Measurements from ENCODE around the gene DTX3. TPM values are rescaled to one million over a fixed set of nuclear protein-coding genes. Genes with fewer than 3 reads are reported as not detected.

The DTX3 gene
- polyA plus RNA-seq, 1 donor from 2014 or later = 141 TPM

GRCh38 chr12:57592551-57593165, 12.0 kb upstream of the DTX3 start:
- no peaks in the 10 kb centered on the region for H3K36me3 ChIP-seq (ENCODE audit: insufficient read depth, low read length)
- H3K79me2 ChIP-seq (replicated peaks; ENCODE audit: insufficient read depth, low read length) = peaks cover 2% of the 10 kb centered on the region
- H3K4me2 ChIP-seq (ENCODE audit: low read length) = peak overlapping the region; percentile 94
- H2AFZ ChIP-seq (ENCODE audit: low read depth, low read length) = no peak overlapping the region
- no peaks in the 10 kb centered on the region for H3F3A ChIP-seq (ENCODE audit: insufficient read depth, low read length, poor library complexity, severe bottlenecking)
- no peak overlapping the region for H3K27ac ChIP-seq (ENCODE audit: low read length)
- H3K9me3 ChIP-seq (ENCODE audit: low read length) = no peaks in the 10 kb centered on the region
- no peaks in the 10 kb centered on the region for H3K27me3 ChIP-seq (ENCODE audit: insufficient read depth, low read depth, low read length)
- H4K20me1 ChIP-seq (ENCODE audit: insufficient read depth) = no peaks in the 10 kb centered on the region
- H3K4me3 ChIP-seq (ENCODE audit: low read length) = peak overlapping the region; percentile 96
- no peak overlapping the region for H3K9ac ChIP-seq (ENCODE audit: low read length)
- no peak for TF ChIP-seq MXI1 (conservative IDR thresholded peaks at IDR 0.05; ENCODE audit: poor library complexity, severe bottlenecking)
- TF ChIP-seq, protein P1, sequence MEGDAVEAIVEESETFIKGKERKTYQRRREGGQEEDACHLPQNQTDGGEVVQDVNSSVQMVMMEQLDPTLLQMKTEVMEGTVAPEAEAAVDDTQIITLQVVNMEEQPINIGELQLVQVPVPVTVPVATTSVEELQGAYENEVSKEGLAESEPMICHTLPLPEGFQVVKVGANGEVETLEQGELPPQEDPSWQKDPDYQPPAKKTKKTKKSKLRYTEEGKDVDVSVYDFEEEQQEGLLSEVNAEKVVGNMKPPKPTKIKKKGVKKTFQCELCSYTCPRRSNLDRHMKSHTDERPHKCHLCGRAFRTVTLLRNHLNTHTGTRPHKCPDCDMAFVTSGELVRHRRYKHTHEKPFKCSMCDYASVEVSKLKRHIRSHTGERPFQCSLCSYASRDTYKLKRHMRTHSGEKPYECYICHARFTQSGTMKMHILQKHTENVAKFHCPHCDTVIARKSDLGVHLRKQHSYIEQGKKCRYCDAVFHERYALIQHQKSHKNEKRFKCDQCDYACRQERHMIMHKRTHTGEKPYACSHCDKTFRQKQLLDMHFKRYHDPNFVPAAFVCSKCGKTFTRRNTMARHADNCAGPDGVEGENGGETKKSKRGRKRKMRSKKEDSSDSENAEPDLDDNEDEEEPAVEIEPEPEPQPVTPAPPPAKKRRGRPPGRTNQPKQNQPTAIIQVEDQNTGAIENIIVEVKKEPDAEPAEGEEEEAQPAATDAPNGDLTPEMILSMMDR (IDR thresholded peaks at IDR 0.05; ENCODE audit: poor library complexity, severe bottlenecking) = no peak
- no peak for TF ChIP-seq SMC3 (conservative IDR thresholded peaks at IDR 0.05; ENCODE audit: poor library complexity)
- no peak for TF ChIP-seq POLR2AphosphoS5 (IDR thresholded peaks at IDR 0.05)
- TF ChIP-seq TAF1 (IDR thresholded peaks at IDR 0.05; ENCODE audit: low read depth) = no peak
- no peak for TF ChIP-seq EZH2 (IDR thresholded peaks at IDR 0.05; ENCODE audit: borderline replicate concordance, insufficient read depth, low read length, poor library complexity, severe bottlenecking)
- TF ChIP-seq EP300 (conservative IDR thresholded peaks at IDR 0.05; ENCODE audit: poor library complexity, severe bottlenecking) = no peak
- no peak for TF ChIP-seq RAD21 (conservative IDR thresholded peaks at IDR 0.05)
- TF ChIP-seq, protein P2, sequence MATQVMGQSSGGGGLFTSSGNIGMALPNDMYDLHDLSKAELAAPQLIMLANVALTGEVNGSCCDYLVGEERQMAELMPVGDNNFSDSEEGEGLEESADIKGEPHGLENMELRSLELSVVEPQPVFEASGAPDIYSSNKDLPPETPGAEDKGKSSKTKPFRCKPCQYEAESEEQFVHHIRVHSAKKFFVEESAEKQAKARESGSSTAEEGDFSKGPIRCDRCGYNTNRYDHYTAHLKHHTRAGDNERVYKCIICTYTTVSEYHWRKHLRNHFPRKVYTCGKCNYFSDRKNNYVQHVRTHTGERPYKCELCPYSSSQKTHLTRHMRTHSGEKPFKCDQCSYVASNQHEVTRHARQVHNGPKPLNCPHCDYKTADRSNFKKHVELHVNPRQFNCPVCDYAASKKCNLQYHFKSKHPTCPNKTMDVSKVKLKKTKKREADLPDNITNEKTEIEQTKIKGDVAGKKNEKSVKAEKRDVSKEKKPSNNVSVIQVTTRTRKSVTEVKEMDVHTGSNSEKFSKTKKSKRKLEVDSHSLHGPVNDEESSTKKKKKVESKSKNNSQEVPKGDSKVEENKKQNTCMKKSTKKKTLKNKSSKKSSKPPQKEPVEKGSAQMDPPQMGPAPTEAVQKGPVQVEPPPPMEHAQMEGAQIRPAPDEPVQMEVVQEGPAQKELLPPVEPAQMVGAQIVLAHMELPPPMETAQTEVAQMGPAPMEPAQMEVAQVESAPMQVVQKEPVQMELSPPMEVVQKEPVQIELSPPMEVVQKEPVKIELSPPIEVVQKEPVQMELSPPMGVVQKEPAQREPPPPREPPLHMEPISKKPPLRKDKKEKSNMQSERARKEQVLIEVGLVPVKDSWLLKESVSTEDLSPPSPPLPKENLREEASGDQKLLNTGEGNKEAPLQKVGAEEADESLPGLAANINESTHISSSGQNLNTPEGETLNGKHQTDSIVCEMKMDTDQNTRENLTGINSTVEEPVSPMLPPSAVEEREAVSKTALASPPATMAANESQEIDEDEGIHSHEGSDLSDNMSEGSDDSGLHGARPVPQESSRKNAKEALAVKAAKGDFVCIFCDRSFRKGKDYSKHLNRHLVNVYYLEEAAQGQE (IDR thresholded peaks at IDR 0.05; ENCODE audit: borderline replicate concordance) = no peak
- H3K9me2 ChIP-seq (ENCODE audit: insufficient read depth, low read length) = no peaks in the 10 kb centered on the region

GRCh38 chr12:57593187-57593586, 11.4 kb upstream of the DTX3 start:
- H3K9ac ChIP-seq (ENCODE audit: low read length) = no peak overlapping the region
- H3K79me2 ChIP-seq (replicated peaks; ENCODE audit: insufficient read depth, low read length) = peaks cover 2% of the 10 kb centered on the region
- H3K36me3 ChIP-seq (ENCODE audit: insufficient read depth, low read length) = no peaks in the 10 kb centered on the region
- H3F3A ChIP-seq (ENCODE audit: insufficient read depth, low read length, poor library complexity, severe bottlenecking) = no peaks in the 10 kb centered on the region
- H3K9me2 ChIP-seq (ENCODE audit: insufficient read depth, low read length) = no peaks in the 10 kb centered on the region
- no peak overlapping the region for H3K27ac ChIP-seq (ENCODE audit: low read length)
- no peaks in the 10 kb centered on the region for H3K27me3 ChIP-seq (ENCODE audit: insufficient read depth, low read depth, low read length)
- no peak for TF ChIP-seq TAF1 (IDR thresholded peaks at IDR 0.05; ENCODE audit: low read depth)
- TF ChIP-seq, protein P1 (IDR thresholded peaks at IDR 0.05; ENCODE audit: poor library complexity, severe bottlenecking) = no peak
- no peak overlapping the region for H3K4me2 ChIP-seq (ENCODE audit: low read length)
- H2AFZ ChIP-seq (ENCODE audit: low read depth, low read length) = no peak overlapping the region
- H4K20me1 ChIP-seq (ENCODE audit: insufficient read depth) = no peaks in the 10 kb centered on the region
- no peaks in the 10 kb centered on the region for H3K9me3 ChIP-seq (ENCODE audit: low read length)
- peak overlapping the region; percentile 96 for H3K4me3 ChIP-seq (ENCODE audit: low read length)
